Loucy (cell line): ENCODE results near the gene MTCH1.

Experiments used
- H2AFZ ChIP-seq: fragments of 200-600 bp; sonication (generic); 2 replicates; pipeline ENCODE4 v1.6.0; 2016; ENCODE audit warnings: antibody characterized with exemption, mild to moderate bottlenecking, low read length, moderate library complexity
- H3F3A ChIP-seq: fragments of 200-600 bp; 2 replicates; pipeline ENCODE4 v1.6.0; 2016; ENCODE audit warnings: antibody characterized with exemption, low read depth, mild to moderate bottlenecking
- H3K27me3 ChIP-seq: fragments of 200-600 bp; sonication (generic); 2 replicates; pipeline ENCODE4 v1.6.1; 2014; ENCODE audit warnings: low read length, mild to moderate bottlenecking; ENCODE audit not compliant: insufficient read depth, poor library complexity, severe bottlenecking
- H3K36me3 ChIP-seq: fragments of 200-600 bp; sonication (generic); 2 replicates; pipeline ENCODE4 v1.6.1; 2016; ENCODE audit warnings: low read length; ENCODE audit not compliant: insufficient read depth
- H3K4me1 ChIP-seq: fragments of 200-600 bp; sonication (generic); 2 replicates; pipeline ENCODE4 v1.5.1; 2014; ENCODE audit warnings: low read length, mild to moderate bottlenecking; ENCODE audit not compliant: insufficient read depth, poor library complexity, severe bottlenecking
- H3K4me2 ChIP-seq: fragments of 200-600 bp; sonication (generic); 2 replicates; pipeline ENCODE4 v1.6.0; 2014; ENCODE audit warnings: antibody characterized with exemption, low read length, low read depth, mild to moderate bottlenecking; ENCODE audit not compliant: poor library complexity, severe bottlenecking
- H3K4me3 ChIP-seq: fragments of 200-600 bp; sonication (generic); 2 replicates; pipeline ENCODE4 v1.5.1; 2014; ENCODE audit warnings: low read length, mild to moderate bottlenecking, mixed read lengths; ENCODE audit not compliant: poor library complexity, severe bottlenecking
- H3K79me2 ChIP-seq: fragments of 200-600 bp; sonication (generic); 2 replicates; pipeline ENCODE4 v1.6.1; 2014; ENCODE audit warnings: low read length; ENCODE audit not compliant: insufficient read depth
- H3K9ac ChIP-seq: fragments of 200-600 bp; sonication (generic); 2 replicates; pipeline ENCODE4 v1.6.0; 2014; ENCODE audit warnings: mild to moderate bottlenecking, low read depth, low read length, moderate library complexity; ENCODE audit not compliant: poor library complexity, severe bottlenecking
- H3K9me2 ChIP-seq: fragments of 200-600 bp; sonication (generic); replicated peaks from 2 replicates; pipeline ENCODE4 v1.6.1; 2016; ENCODE audit warnings: low read depth, low read length, mixed read lengths
- H3K9me3 ChIP-seq: fragments of 200-600 bp; sonication (generic); 2 replicates; pipeline ENCODE4 v1.6.1; 2014; ENCODE audit warnings: mild to moderate bottlenecking, antibody characterized with exemption, low read length, low read depth; ENCODE audit not compliant: insufficient read depth
- H4K20me1 ChIP-seq: fragments of 200-600 bp; sonication (generic); 2 replicates; pipeline ENCODE4 v1.6.0; 2014; ENCODE audit warnings: antibody characterized with exemption, low read length, mild to moderate bottlenecking; ENCODE audit not compliant: insufficient read depth, poor library complexity, severe bottlenecking
- EZH2phosphoT487 ChIP-seq: fragments of 200-600 bp; IDR thresholded peaks from 2 replicates; pipeline ENCODE4 v1.6.1; 2018; ENCODE audit warnings: antibody characterized with exemption, mild to moderate bottlenecking, moderate library complexity, borderline replicate concordance
- TF ChIP-seq, protein P1 (sequence below): fragments of 200-600 bp; sonication (generic); conservative IDR thresholded peaks from 2 replicates; pipeline ENCODE4 v1.5.1; 2014; ENCODE audit warnings: mild to moderate bottlenecking, antibody characterized with exemption, low read length

Gene MTCH1

DNA sequence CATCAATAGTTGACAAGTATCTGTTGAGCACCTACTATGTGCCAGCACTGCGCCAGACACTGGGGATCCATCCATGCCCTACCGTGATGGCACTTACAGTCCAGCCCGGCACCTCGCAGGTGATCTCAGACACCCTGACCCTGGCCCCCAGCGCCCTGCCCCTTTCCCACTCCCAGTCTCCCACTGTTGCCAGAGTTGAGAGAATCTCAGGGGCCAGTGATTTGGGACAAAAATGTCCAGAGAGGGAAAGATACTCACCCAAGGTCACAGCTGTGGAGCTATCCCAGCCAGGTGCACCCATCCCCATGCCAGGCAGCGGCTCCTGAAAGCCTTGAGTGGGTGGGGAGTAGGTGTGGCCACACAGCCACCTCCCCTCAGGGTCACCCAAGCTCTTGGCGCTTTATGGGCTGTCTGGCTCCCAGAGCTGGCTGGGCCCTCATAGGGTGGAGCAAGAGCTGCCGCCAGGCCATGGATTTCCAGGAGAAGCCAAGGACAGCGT, 28.2 kb downstream of the MTCH1 start:
- H4K20me1 ChIP-seq: peaks cover 5% of the 10 kb centered on the region

GRCh38 chr6:36956446-36956820, 29.6 kb downstream of the MTCH1 start:
- Histone ChIP-seq H3K9ac (no peak overlapping the region), H3K4me1 (peaks cover 39% of the 10 kb centered on the region)
- no peak for TF ChIP-seq EZH2phosphoT487
- TF ChIP-seq, protein P1, sequence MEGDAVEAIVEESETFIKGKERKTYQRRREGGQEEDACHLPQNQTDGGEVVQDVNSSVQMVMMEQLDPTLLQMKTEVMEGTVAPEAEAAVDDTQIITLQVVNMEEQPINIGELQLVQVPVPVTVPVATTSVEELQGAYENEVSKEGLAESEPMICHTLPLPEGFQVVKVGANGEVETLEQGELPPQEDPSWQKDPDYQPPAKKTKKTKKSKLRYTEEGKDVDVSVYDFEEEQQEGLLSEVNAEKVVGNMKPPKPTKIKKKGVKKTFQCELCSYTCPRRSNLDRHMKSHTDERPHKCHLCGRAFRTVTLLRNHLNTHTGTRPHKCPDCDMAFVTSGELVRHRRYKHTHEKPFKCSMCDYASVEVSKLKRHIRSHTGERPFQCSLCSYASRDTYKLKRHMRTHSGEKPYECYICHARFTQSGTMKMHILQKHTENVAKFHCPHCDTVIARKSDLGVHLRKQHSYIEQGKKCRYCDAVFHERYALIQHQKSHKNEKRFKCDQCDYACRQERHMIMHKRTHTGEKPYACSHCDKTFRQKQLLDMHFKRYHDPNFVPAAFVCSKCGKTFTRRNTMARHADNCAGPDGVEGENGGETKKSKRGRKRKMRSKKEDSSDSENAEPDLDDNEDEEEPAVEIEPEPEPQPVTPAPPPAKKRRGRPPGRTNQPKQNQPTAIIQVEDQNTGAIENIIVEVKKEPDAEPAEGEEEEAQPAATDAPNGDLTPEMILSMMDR: no peak

More for the DNA sequence above, 28.2 kb downstream of the MTCH1 start:
- no peak overlapping the region for H3K4me2 ChIP-seq
- no peak overlapping the region for H3K9ac ChIP-seq
- H2AFZ ChIP-seq: no peak overlapping the region
- H3K4me3 ChIP-seq: no peak overlapping the region
- H3K27me3 ChIP-seq: peaks cover 20% of the 10 kb centered on the region
- no peaks in the 10 kb centered on the region for H3K9me3 ChIP-seq
- H3K79me2 ChIP-seq: no peaks in the 10 kb centered on the region
- H3K36me3 ChIP-seq: no peaks in the 10 kb centered on the region
- TF ChIP-seq EZH2phosphoT487: no peak
- TF ChIP-seq, protein P1: no peak
- 0 out of 2 replicates have a peak, but pooled peaks cover 3% of the 10 kb centered on the region for H3F3A ChIP-seq
- H3K4me1 ChIP-seq: peaks cover 40% of the 10 kb centered on the region
- no peaks in the 10 kb centered on the region for H3K9me2 ChIP-seq

GRCh38 chr6:36955671-36956445, 30.1 kb downstream of the MTCH1 start:
- H3K9ac ChIP-seq: no peak overlapping the region
- no peaks in the 10 kb centered on the region for H3K36me3 ChIP-seq
- H3F3A ChIP-seq: 0 out of 2 replicates have a peak, but pooled peaks cover 3% of the 10 kb centered on the region
- H3K4me3 ChIP-seq: peak overlapping the region; percentile 30
- H3K9me2 ChIP-seq: no peaks in the 10 kb centered on the region
- peaks cover 5% of the 10 kb centered on the region for H4K20me1 ChIP-seq
- peak overlapping the region; percentile 65 for H3K4me2 ChIP-seq
- peaks cover 20% of the 10 kb centered on the region for H3K27me3 ChIP-seq
- no peak overlapping the region for H2AFZ ChIP-seq
- peaks cover 35% of the 10 kb centered on the region for H3K4me1 ChIP-seq
- H3K79me2 ChIP-seq: no peaks in the 10 kb centered on the region
- TF ChIP-seq EZH2phosphoT487: no peak
- TF ChIP-seq, protein P1: no peak
- H3K9me3 ChIP-seq: no peaks in the 10 kb centered on the region

More at GRCh38 chr6:36956446-36956820, 29.6 kb downstream of the MTCH1 start:
- H4K20me1 ChIP-seq: peaks cover 5% of the 10 kb centered on the region
- H3K9me2 ChIP-seq: no peaks in the 10 kb centered on the region
- H3K27me3 ChIP-seq: peaks cover 20% of the 10 kb centered on the region
- H2AFZ ChIP-seq: no peak overlapping the region
- H3K4me2 ChIP-seq: peak overlapping the region; percentile 65
- H3K36me3 ChIP-seq: no peaks in the 10 kb centered on the region
- H3F3A ChIP-seq: 0 out of 2 replicates have a peak, but pooled peaks cover 3% of the 10 kb centered on the region
- no peaks in the 10 kb centered on the region for H3K9me3 ChIP-seq
- no peaks in the 10 kb centered on the region for H3K79me2 ChIP-seq
- no peak overlapping the region for H3K4me3 ChIP-seq
